NCI-H345 treated with DMSO at 0.1 percent for 48 hours (cell line): ENCODE data around the gene PTPRG.
"Not testable (repeated sequence)": the region's sequence is repeated elsewhere in the genome, so short reads cannot be mapped to it uniquely, and the experiment has no call there.

Experiments
- DNase-seq: peaks from one replicate; lab custom pipeline; 2025; ENCODE audit not compliant: unreplicated experiment; lab: John Stamatoyannopoulos, UW

PTPRG gene

GRCh38 chr3:61682671-61683548 is 121.5 kb downstream of the PTPRG start:
- no peak for DNase-seq

- DNase-seq = no peak
Measured at GRCh38 chr3:61683549-61684236, 122.3 kb downstream of the PTPRG start.

DNA sequence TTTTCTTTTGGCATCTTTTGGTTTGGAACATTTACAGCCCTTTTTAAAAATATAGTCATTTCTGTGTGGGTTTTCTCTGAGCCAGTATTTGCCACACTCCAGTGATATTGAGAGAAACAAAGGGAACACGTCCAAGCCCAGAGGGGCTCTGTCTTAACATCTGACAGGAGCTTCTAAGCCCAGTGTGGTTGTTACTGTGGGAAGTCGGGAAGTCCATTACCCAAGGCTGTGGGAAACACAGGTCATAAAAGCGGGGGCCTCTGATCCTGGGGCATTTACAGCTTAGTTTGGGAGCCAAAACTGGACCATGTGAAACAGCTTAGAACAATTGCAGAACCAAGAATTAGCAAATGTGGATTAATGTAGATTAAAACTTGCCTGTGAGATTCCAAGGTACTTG is 123.0 kb downstream of the PTPRG start:
- DNase-seq = no peak

GRCh38 chr3:61685755-61686154 is 124.4 kb downstream of the PTPRG start:
- DNase-seq = peak; percentile 50

DNA sequence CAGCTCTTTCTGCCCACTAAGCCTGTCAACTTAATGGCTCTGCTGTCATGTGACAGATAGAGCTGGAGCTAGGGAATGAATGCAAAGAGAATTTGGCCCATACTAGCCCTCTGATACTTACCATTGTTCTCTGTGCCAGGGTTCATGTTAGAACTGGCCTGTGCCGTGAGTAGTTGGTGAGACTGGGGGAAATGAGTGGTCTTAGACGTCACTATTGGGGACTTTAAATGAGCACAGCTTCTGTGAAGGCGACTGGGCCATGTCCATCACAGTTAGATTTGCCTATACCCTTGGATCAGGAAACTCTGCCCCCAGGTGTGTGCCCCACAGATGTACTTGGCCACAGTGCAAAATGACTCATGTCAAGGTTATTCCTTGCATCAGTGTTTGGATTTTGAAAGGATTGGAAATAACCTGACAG is 124.9 kb downstream of the PTPRG start:
- DNase-seq = no peak

- no peak for DNase-seq
Measured at GRCh38 chr3:61687206-61687605, 125.8 kb downstream of the PTPRG start.

DNA sequence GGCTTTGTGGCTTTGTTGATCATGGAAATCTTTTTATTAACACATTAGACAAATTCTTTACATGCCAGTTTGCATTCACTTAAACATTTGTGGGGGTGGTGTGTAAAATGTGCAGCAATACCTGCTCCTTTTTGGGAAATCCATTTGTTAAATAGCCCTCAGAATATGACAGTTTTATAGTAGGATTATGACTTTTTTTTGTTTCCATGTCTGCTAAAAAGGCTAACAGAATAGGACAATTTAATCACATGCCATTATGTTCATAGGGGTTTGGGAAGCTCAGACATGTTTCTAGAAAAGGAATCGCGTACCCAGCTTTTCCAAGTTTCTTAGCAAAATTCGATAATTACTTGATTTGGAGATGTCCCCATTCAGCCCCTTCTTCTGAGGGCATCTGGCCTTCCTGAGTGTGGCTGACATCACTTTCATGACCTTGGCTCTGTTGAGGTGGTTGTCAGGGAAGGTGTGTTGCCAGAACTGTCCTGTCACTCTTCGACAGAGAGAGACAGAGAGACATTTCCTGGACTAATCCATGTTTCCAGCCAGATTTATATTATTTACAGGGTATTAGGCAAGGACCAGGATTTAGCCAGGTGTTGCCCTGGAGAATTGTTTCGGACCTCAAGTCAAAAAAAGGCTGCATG is 126.4 kb downstream of the PTPRG start:
- no peak for DNase-seq

DNA sequence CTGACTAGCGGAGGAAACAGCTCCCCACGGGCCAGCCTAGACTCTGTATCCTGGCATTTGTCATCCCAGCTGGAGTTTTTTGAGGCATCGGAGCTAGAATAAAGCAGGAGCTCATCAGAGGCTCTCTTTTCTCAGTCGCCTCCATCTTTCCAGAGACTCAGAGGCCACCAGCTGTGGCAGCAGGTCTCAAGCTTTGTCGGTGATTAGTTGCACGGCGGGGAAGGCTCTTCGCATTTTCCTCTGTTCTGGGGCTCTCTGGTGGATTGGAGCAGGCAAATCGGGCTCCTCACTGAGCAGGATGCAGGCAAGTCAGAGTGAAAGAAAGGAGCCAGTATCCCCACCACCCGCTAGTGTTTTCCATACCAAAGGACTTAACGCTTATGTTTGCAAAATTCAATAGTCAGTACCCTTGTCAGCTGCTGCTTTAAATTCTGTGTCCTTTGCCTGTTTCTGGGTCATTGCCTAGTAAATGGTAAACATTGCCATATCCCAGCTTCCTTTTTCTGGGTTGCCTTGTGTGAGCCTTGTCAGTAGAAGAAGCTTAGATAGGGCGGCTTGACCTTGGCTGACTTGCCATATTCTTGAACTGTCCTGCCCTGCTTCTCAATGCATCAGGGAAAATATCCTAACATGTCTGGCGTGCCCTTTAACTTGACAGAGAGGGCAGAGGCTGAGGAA is 127.1 kb downstream of the PTPRG start:
- no peak for DNase-seq

DNA sequence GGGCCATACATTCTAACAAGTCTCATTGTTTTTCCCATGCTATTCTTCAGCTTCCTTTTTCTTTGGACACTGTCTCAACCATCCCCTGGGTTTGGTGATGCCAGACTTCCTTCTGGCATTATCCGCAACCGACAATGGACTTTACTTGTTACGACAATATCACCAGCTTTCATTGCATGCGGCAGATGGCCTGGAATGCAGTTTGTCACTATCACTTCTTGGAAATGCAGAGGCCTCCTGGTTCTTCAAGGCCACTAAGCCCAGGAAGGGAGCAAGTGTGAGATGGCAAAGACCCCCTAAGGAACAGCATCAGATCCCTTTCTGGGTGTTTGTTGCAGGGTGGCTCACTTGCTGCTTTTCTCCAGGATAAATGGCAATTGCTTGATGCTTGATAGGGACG is 128.6 kb downstream of the PTPRG start:
- no peak for DNase-seq

GRCh38 chr3:61691466-61691865 is 130.1 kb downstream of the PTPRG start:
- no peak for DNase-seq

GRCh38 chr3:61697301-61697700 is 135.9 kb downstream of the PTPRG start:
- no peak for DNase-seq

DNA sequence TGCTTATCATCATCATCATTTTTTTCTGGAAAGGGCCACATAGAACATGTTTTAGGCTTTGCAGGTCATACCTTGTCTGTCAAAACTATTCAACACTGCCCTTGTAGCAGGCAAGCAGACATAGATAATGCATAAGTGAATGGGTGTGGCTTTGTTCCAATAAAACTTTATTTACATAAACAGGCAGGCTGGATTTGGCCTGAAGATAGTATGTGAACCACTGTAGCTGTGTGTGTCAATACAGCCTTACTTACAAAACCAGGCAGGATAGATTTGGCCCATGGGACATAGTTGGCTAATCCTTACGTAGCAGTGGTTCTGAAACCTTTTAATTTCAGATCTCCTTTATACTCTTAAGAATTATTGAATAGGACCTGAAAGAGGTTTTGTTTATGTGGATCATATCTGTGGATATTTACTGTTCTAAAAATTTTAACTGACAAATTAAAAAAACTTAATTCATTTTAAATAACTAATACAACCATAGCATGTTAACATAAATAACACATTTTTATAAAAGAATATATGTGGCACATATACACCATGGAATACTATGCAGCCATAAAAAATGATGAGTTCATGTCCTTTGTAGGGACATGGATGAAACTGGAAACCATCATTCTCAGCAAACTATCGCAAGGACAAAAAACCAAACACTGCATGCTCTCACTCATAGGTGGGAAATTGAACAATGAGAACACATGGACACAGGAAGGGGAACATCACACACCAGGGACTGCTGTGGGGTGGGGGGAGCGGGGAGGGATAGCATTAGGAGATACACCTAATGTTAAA is 137.1 kb downstream of the PTPRG start:
- not testable (repeated sequence) for DNase-seq

- no peak for DNase-seq
Measured at GRCh38 chr3:61699622-61700021, 138.3 kb downstream of the PTPRG start.

GRCh38 chr3:61701011-61701410 is 139.6 kb downstream of the PTPRG start:
- no peak for DNase-seq

DNA sequence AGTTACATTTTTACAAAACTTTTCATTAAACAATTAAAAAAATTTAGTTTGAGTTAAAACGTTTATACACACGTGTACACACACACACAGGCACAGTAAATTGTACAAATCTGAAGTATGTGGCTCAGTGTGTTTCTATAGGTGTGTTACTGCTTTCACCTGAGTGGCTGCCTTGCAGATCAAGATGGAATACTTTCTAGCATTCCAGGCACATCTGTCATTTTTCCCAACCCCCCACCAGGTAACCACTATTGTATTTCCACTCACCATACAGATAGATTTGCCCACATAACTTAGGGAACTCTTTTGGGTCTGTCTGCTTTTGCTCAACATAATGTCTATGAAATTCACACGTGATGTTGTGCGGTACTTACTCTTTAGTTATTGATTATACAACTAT is 141.1 kb downstream of the PTPRG start:
- DNase-seq = no peak

GRCh38 chr3:61704807-61705206 is 143.4 kb downstream of the PTPRG start:
- DNase-seq = no peak

DNA sequence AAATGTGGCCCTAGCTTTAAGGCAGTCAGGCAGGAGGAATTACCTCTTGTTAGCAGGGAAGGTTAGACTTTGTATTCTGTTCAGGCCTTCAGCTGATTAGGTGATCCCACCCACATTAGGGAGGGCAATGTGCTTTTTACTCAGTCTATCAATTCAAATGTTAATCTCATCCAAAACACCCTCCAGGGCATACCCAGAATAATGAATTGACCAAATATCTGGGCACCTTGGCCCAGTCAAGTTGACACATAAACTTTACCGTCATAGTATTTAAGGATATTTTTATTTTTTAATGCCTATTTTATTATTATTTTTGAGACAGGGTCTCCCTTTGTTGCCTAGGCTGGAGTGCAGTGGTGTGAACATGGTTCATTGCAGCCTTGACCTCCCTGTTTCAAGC is 146.1 kb downstream of the PTPRG start:
- no peak for DNase-seq

DNA sequence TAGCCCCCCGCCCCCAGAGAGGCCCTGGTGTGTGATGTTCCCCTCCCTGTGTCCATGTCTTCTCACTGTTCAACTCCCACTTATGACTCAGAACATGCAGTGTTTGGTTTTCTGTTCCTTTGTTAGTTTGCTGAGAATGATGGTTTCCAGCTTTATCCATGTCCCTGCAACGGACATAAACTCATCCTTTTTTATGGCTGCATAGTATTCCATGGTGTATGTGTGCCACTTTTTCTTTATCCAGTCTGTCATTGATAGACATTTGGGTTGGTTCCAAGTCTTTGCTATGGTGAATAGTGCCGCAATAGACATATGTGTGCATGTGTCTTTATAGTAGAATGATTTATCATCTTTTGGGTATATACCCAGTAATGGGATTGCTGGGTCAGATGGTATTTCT is 149.5 kb downstream of the PTPRG start:
- DNase-seq = not testable (repeated sequence)

DNA sequence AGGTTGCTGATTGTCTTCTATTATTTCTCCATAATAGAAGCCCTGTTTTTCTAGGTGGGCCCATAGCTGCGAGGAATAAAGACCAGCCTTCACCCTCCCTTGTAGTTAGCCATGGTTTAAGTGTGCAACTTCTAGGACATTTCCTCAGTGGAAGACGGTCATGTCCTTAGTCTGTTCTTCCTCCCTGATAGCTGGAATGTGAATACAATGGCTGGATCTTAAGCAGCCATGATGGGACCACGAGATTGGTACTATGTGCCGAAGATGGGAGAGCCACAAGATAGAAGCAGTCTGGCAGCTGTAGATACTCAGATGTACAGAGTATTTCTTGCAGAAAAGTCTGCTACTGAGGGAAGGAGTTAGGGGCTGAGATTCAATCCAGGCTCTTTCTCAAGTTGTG is 152.9 kb downstream of the PTPRG start:
- DNase-seq = no peak

DNA sequence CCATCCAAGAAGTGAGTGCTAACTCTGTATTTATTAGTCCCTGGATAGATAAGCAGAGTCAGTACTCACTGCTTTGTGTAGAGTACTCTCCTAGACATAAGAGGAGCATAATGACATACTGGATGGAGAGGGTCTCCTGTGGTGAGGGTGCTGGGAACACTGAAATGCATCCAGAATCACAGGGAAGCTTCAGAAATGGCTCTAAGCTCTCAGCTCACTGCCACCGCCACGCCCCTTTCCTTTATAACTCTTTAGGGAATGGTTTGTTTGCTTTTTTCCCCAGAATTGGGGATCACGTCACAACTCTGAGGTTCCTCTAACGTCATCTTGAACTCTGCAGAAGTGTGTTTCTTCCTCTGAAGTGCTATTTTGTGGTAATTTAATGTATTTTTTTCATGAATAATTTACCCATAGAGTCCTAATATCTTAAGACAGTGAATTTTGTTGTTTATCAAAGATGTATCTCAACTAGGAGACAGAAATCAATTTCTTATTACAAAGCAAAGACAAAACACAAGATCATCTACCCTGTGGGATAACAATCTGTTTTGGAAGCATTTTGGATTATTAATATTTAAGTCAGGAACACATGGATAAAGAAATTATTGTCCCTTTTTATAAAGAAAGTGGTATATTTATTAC is 154.6 kb downstream of the PTPRG start:
- DNase-seq = peak; percentile 91
